Trophoblast cell (in vitro differentiated cells and primary cell): ENCODE measurements around the gene KCNH1.
"Not testable (repeated sequence)": the region's sequence is repeated elsewhere in the genome, so short reads cannot be mapped to it uniquely, and the experiment has no call there.

Source experiments
- DNase-seq, 2 donors: peaks; one replicate each; pipeline ENCODE4 v3.0.0-alpha.2; 2016
- H2AFZ ChIP-seq: 2 replicates; pipeline ENCODE4 v1.6.1; 2013; ENCODE audit warnings: low read length, moderate library complexity, mild to moderate bottlenecking; ENCODE audit not compliant: insufficient read depth, poor library complexity
- H2AK5ac ChIP-seq: 2 replicates; pipeline ENCODE4 v1.6.1; 2013; ENCODE audit warnings: mild to moderate bottlenecking, low read length
- H2BK120ac ChIP-seq: 2 replicates; pipeline ENCODE4 v1.6.1; 2013; ENCODE audit warnings: low read length, mild to moderate bottlenecking, moderate library complexity; ENCODE audit not compliant: insufficient read depth, poor library complexity
- H2BK12ac ChIP-seq: 2 replicates; pipeline ENCODE4 v1.6.1; 2013; ENCODE audit warnings: mild to moderate bottlenecking, low read length, moderate library complexity
- H2BK5ac ChIP-seq: 2 replicates; pipeline ENCODE4 v1.6.1; 2013; ENCODE audit warnings: low read length, low read depth, moderate library complexity, mild to moderate bottlenecking; ENCODE audit not compliant: poor library complexity
- H3K14ac ChIP-seq: 2 replicates; pipeline ENCODE4 v1.6.1; 2013; ENCODE audit warnings: mild to moderate bottlenecking, low read length
- H3K18ac ChIP-seq: 2 replicates; pipeline ENCODE4 v1.6.1; 2013; ENCODE audit warnings: mild to moderate bottlenecking, low read length
- H3K23ac ChIP-seq: 2 replicates; pipeline ENCODE4 v1.6.1; 2013; ENCODE audit warnings: low read length
- H3K27ac ChIP-seq: 2 replicates; pipeline ENCODE4 v1.5.1; 2013; ENCODE audit warnings: low read depth, mild to moderate bottlenecking, inconsistent platforms, low read length, moderate library complexity
- H3K27me3 ChIP-seq: 2 replicates; pipeline ENCODE4 v1.6.1; 2013; ENCODE audit warnings: inconsistent platforms, mild to moderate bottlenecking, low read length, moderate library complexity; ENCODE audit not compliant: insufficient read depth
- H3K36me3 ChIP-seq, 2 experiments: 1 replicate in 1 of 2; 2 replicates in 1 of 2; pipeline ENCODE4 v1.6.1; 2013; ENCODE audit warnings: low read length in 2 of 2, mild to moderate bottlenecking in 2 of 2, moderate library complexity in 1 of 2; ENCODE audit not compliant: insufficient read depth in 2 of 2, control insufficient read depth in 1 of 2
- H3K4ac ChIP-seq: 2 replicates; pipeline ENCODE4 v1.6.1; 2013; ENCODE audit warnings: low read depth, mild to moderate bottlenecking, low read length, moderate library complexity
- H3K4me1 ChIP-seq, 2 experiments: 1 replicate in 1 of 2; 2 replicates in 1 of 2; pipeline ENCODE4 v1.6.1; 2013; ENCODE audit warnings: low read length in 2 of 2, mild to moderate bottlenecking in 2 of 2, moderate library complexity in 1 of 2; ENCODE audit not compliant: insufficient read depth in 2 of 2, control insufficient read depth in 1 of 2
- H3K4me2 ChIP-seq: 2 replicates; pipeline ENCODE4 v1.6.1; 2013; ENCODE audit warnings: inconsistent platforms, mild to moderate bottlenecking, low read length, moderate library complexity
- H3K4me3 ChIP-seq: 2 replicates; pipeline ENCODE4 v1.5.1; 2013; ENCODE audit warnings: mild to moderate bottlenecking, low read depth, low read length, inconsistent platforms
- H3K79me1 ChIP-seq: one replicate; pipeline ENCODE4 v1.6.1; 2013; ENCODE audit warnings: low read length
- H3K79me2 ChIP-seq: 2 replicates; pipeline ENCODE4 v1.6.1; 2013; ENCODE audit warnings: low read length, mild to moderate bottlenecking; ENCODE audit not compliant: control insufficient read depth, insufficient read depth, poor library complexity
- H3K9ac ChIP-seq: 2 replicates; pipeline ENCODE4 v1.6.1; 2013; ENCODE audit warnings: mild to moderate bottlenecking, low read length
- H3K9me3 ChIP-seq: 2 replicates; pipeline ENCODE4 v1.6.1; 2013; ENCODE audit warnings: low read depth, mild to moderate bottlenecking, control low read depth, inconsistent platforms, low read length; ENCODE audit not compliant: insufficient read depth
- H4K12ac ChIP-seq: 2 replicates; pipeline ENCODE4 v1.6.1; 2013; ENCODE audit warnings: low read depth, mild to moderate bottlenecking, low read length, moderate library complexity
- H4K8ac ChIP-seq: 2 replicates; pipeline ENCODE4 v1.6.1; 2013; ENCODE audit warnings: low read depth, mild to moderate bottlenecking, low read length, moderate library complexity
- H4K91ac ChIP-seq: one replicate; pipeline ENCODE4 v1.6.1; 2013; ENCODE audit warnings: low read depth, mild to moderate bottlenecking, low read length, moderate library complexity
- WGBS: extraction: QIAGEN DNeasy Blood & Tissue Kit; methylation state at CpG from one replicate; pipeline ENCODE4 v1.1.7; 2013; ENCODE audit warnings: missing lambda C conversion rate; ENCODE audit not compliant: insufficient read length, insufficient coverage; ENCODE audit errors: extremely low coverage; 5-methylcytosine and 5-hydroxymethylcytosine counted together

The KCNH1 gene

GRCh38 chr1:211007830-211008229 is 126.1 kb downstream of the KCNH1 start:
- H2BK120ac ChIP-seq: no peak overlapping the region
- H2BK5ac ChIP-seq: no peak overlapping the region
- H3K4ac ChIP-seq: no peak overlapping the region
- H2AK5ac ChIP-seq: no peak overlapping the region
- H2AFZ ChIP-seq: no peak overlapping the region
- H3K79me1 ChIP-seq: no peaks in the 10 kb centered on the region
- no peak overlapping the region for H4K12ac ChIP-seq
- H3K27ac ChIP-seq: no peak overlapping the region
- no peak overlapping the region for H4K91ac ChIP-seq
- H4K8ac ChIP-seq: no peak overlapping the region
- H3K9me3 ChIP-seq: peaks cover 1% of the 10 kb centered on the region
- no peaks in the 10 kb centered on the region for H3K79me2 ChIP-seq
- DNase-seq: no peak
- no peaks in the 10 kb centered on the region for H3K27me3 ChIP-seq
- no peak overlapping the region for H3K14ac ChIP-seq
- H2BK12ac ChIP-seq: no peak overlapping the region
- H3K18ac ChIP-seq: no peak overlapping the region
- no peaks in the 10 kb centered on the region for H3K36me3 ChIP-seq
- WGBS: no CpG with 5 or more reads among the region's 1 CpG
- H3K23ac ChIP-seq: no peak overlapping the region
- no peak overlapping the region for H3K4me2 ChIP-seq
- no peak overlapping the region for H3K4me3 ChIP-seq
- no peaks in the 10 kb centered on the region for H3K4me1 ChIP-seq
- H3K9ac ChIP-seq: no peak overlapping the region

GRCh38 chr1:210995931-210996330 is 138.0 kb downstream of the KCNH1 start:
- H3K4me2 ChIP-seq, H4K12ac ChIP-seq, H3K9ac ChIP-seq, H3K79me2 ChIP-seq, H3K27ac ChIP-seq, H3K4ac ChIP-seq, H3K36me3 ChIP-seq, H2BK12ac ChIP-seq, H2AFZ ChIP-seq, H4K8ac ChIP-seq, H3K27me3 ChIP-seq, H2BK5ac ChIP-seq, H3K4me3 ChIP-seq, H3K18ac ChIP-seq, DNase-seq, H3K9me3 ChIP-seq, H2AK5ac ChIP-seq, H4K91ac ChIP-seq, H3K23ac ChIP-seq, H3K4me1 ChIP-seq, H2BK120ac ChIP-seq, H3K79me1 ChIP-seq, H3K14ac ChIP-seq: not testable (repeated sequence)
- WGBS: no CpG with 5 or more reads among the region's 13 CpGs

GRCh38 chr1:210992837-210993236 is 141.1 kb downstream of the KCNH1 start:
- no CpG with 5 or more reads among the region's 4 CpGs for WGBS

GRCh38 chr1:210989905-210990304 is 144.0 kb downstream of the KCNH1 start:
- H2BK5ac ChIP-seq: no peak overlapping the region
- H4K12ac ChIP-seq: no peak overlapping the region
- H3K4me1 ChIP-seq: no peaks in the 10 kb centered on the region
- no peak overlapping the region for H3K4ac ChIP-seq
- no peak overlapping the region for H4K8ac ChIP-seq
- H3K4me2 ChIP-seq: no peak overlapping the region
- H2AK5ac ChIP-seq: no peak overlapping the region
- no peak overlapping the region for H2BK12ac ChIP-seq
- H4K91ac ChIP-seq: no peak overlapping the region
- H3K36me3 ChIP-seq: no peaks in the 10 kb centered on the region
- no peak overlapping the region for H3K9ac ChIP-seq
- no peaks in the 10 kb centered on the region for H3K27me3 ChIP-seq
- no peaks in the 10 kb centered on the region for H3K79me1 ChIP-seq
- DNase-seq: no peak
- no peak overlapping the region for H2BK120ac ChIP-seq
- no peak overlapping the region for H3K14ac ChIP-seq
- no peaks in the 10 kb centered on the region for H3K9me3 ChIP-seq
- H3K27ac ChIP-seq: no peak overlapping the region
- H3K79me2 ChIP-seq: no peaks in the 10 kb centered on the region
- H3K23ac ChIP-seq: no peak overlapping the region
- H3K18ac ChIP-seq: no peak overlapping the region
- no peak overlapping the region for H2AFZ ChIP-seq
- no peak overlapping the region for H3K4me3 ChIP-seq

More at GRCh38 chr1:210992837-210993236, 141.1 kb downstream of the KCNH1 start:
- no peak overlapping the region for H2BK5ac ChIP-seq
- no peaks in the 10 kb centered on the region for H3K79me2 ChIP-seq
- no peaks in the 10 kb centered on the region for H3K79me1 ChIP-seq
- no peak overlapping the region for H4K91ac ChIP-seq
- no peak overlapping the region for H2BK12ac ChIP-seq
- H3K14ac ChIP-seq: no peak overlapping the region
- no peak overlapping the region for H3K23ac ChIP-seq
- H3K27ac ChIP-seq: no peak overlapping the region
- no peak overlapping the region for H4K8ac ChIP-seq
- no peak overlapping the region for H3K4me3 ChIP-seq
- no peak for DNase-seq
- H3K4me2 ChIP-seq: no peak overlapping the region
- H3K9ac ChIP-seq: no peak overlapping the region
- no peak overlapping the region for H2BK120ac ChIP-seq
- H3K9me3 ChIP-seq: peaks cover 4% of the 10 kb centered on the region
- no peak overlapping the region for H3K4ac ChIP-seq
- no peak overlapping the region for H2AK5ac ChIP-seq
- H2AFZ ChIP-seq: no peak overlapping the region
- H3K36me3 ChIP-seq: no peaks in the 10 kb centered on the region
- no peak overlapping the region for H3K18ac ChIP-seq
- no peaks in the 10 kb centered on the region for H3K4me1 ChIP-seq
- H3K27me3 ChIP-seq: no peaks in the 10 kb centered on the region
- no peak overlapping the region for H4K12ac ChIP-seq
